Activated T-helper 2 cell treated with anti-CD3 and anti-CD28 coated beads, Interferon-gamma antibody, Interleukin-2, Interleukin-4, amounts not matched to agents 10 μg/mL and 5 μg/mL and 100 μg/mL, durations not matched to agents 14 hours and 24 hours and 36 hours (primary cell): ENCODE data around the gene UVRAG. TPM values are rescaled to one million over a fixed set of nuclear protein-coding genes. Genes with fewer than 3 reads are reported as not detected.

Source experiments
- total RNA-seq: library from RNA; stranded (reverse); gene quantifications from 2 replicates; pipeline ENCODE4 v1.2.3, GENCODE V29; 2022

The UVRAG gene
- total RNA-seq, 1 donor from 2014 or later, result 23.3 TPM

Other genes starting within 250 kb of the UVRAG start
- gene MAP6, start 146.2 kb upstream of the UVRAG start, total RNA-seq, result 0.23 TPM in 1 of 2 replicates, not detected in the other
- not detected in 2 replicates for gene MOGAT2, start 97.4 kb upstream of the UVRAG start, total RNA-seq
- gene DGAT2, start 46.4 kb upstream of the UVRAG start, total RNA-seq, result 2.6 and 3.0 TPM in 2 replicates